HepG2 (cell line): Measurements from ENCODE around the gene SLC17A5. TPM values are rescaled to one million over a fixed set of nuclear protein-coding genes. Genes with fewer than 3 reads are reported as not detected.
A peak's percentile ranks its signal among the peaks of the same experiment; 100 is the strongest.

Experiments
- AHR ChIP-seq: IDR thresholded peaks from 2 replicates; pipeline ENCODE4 v1.6.1; 2018; ENCODE audit warnings: missing genetic modification reagents, missing compliant biosample characterization
- CHCHD3 ChIP-seq: sonication (generic); formaldehyde crosslinking; IDR thresholded peaks from 2 replicates; pipeline ENCODE4 v1.8.0; 2022; ENCODE audit warnings: mild to moderate bottlenecking, missing genetic modification reagents, moderate library complexity
- CREM ChIP-seq, 2 experiments: sonication (generic) in 1 of 2; formaldehyde crosslinking in 1 of 2; IDR thresholded peaks; 2 replicates each; pipeline versions ENCODE4 v1.4.0 to v1.6.1; 2016 to 2020; ENCODE audit warnings: antibody characterized with exemption in 1 of 2, mild to moderate bottlenecking in 1 of 2, missing genetic modification reagents in 1 of 2
- ERF ChIP-seq: IDR thresholded peaks from 2 replicates; pipeline ENCODE4 v1.6.1; 2018; ENCODE audit warnings: missing biosample characterization, missing genetic modification reagents
- FOXK2 ChIP-seq: fragments of 450-650 bp; IDR thresholded peaks from 2 replicates; pipeline ENCODE4 v1.6.1; 2016
- MED13 ChIP-seq: sonication (generic); formaldehyde crosslinking; IDR thresholded peaks from 2 replicates; pipeline ENCODE4 v1.5.0; 2020; ENCODE audit warnings: missing genetic modification reagents
- ZNF329 ChIP-seq: sonication (generic); formaldehyde crosslinking; IDR thresholded peaks from 2 replicates; pipeline ENCODE4 v1.9.0; 2021; ENCODE audit warnings: low read depth, mild to moderate bottlenecking, missing genetic modification reagents
- polyA plus RNA-seq, 8 experiments: library from polyadenylated mRNA; depleted of rRNA in 3 of 8; stranded (reverse) in 7 of 8; unstranded in 1 of 8; fragments of >200 nt; fragmentation: Illumina TruSeq in 4 of 8; extraction: Trizol in 4 of 8; gene quantifications; 2 replicates each; pipeline versions ENCODE4 v1.2.1 to v1.2.3, GENCODE V29; 2011 to 2016; ENCODE audit warnings: low read depth in 4 of 8, missing spikeins in 1 of 8, mixed read lengths in 1 of 8; ENCODE audit not compliant: insufficient read depth in 1 of 8
- total RNA-seq, 5 experiments: library from RNA; depleted of rRNA; stranded (reverse); fragments of >200 nt; fragmentation: Illumina TruSeq; extraction: Trizol; gene quantifications; 2 replicates each; pipeline ENCODE4 v1.2.3, GENCODE V29; 2016; ENCODE audit warnings: low read depth in 1 of 5
- TF ChIP-seq, protein P1 (sequence below): sonication (generic); formaldehyde crosslinking; IDR thresholded peaks from 2 replicates; pipeline ENCODE4 v1.8.0; 2022; ENCODE audit warnings: mild to moderate bottlenecking, missing genetic modification reagents; ENCODE audit not compliant: insufficient replicate concordance
- TF ChIP-seq, protein P2 (sequence below), 2 experiments: sonication (generic) in 1 of 2; formaldehyde crosslinking in 1 of 2; IDR thresholded peaks; 2 replicates each; pipeline versions ENCODE4 v1.4.0 to v1.6.1; 2016 to 2020; ENCODE audit warnings: borderline replicate concordance in 1 of 2, low read depth in 1 of 2, mild to moderate bottlenecking in 1 of 2, missing genetic modification reagents in 1 of 2
- TF ChIP-seq, protein P3 (sequence below): sonication (generic); formaldehyde crosslinking; IDR thresholded peaks from 2 replicates; pipeline ENCODE4 v1.4.0; 2020; ENCODE audit warnings: mild to moderate bottlenecking, missing genetic modification reagents
- TF ChIP-seq, protein P4 (sequence below): sonication (generic); formaldehyde crosslinking; IDR thresholded peaks from 2 replicates; pipeline ENCODE4 v1.4.0; 2020; ENCODE audit warnings: missing genetic modification reagents
- TF ChIP-seq, protein P5 (sequence below): sonication (generic); formaldehyde crosslinking; IDR thresholded peaks from 2 replicates; pipeline ENCODE4 v1.5.1; 2020; ENCODE audit warnings: mild to moderate bottlenecking, missing genetic modification reagents, moderate library complexity
- TF ChIP-seq, protein P6 (sequence below): conservative IDR thresholded peaks from 2 replicates; pipeline ENCODE4 v1.6.1; 2018; ENCODE audit warnings: missing genetic modification reagents
- TF ChIP-seq, protein P7 (sequence below): sonication (generic); formaldehyde crosslinking; IDR thresholded peaks from 2 replicates; pipeline ENCODE4 v1.9.0; 2021; ENCODE audit warnings: missing genetic modification reagents, borderline replicate concordance

Gene SLC17A5
- total and polyA plus RNA-seq, 2 of the 13 experiments (the other 11 are each of a cell fraction or from before 2014, with no cell fraction given) = 18.3 to 20.5 TPM

DNA sequence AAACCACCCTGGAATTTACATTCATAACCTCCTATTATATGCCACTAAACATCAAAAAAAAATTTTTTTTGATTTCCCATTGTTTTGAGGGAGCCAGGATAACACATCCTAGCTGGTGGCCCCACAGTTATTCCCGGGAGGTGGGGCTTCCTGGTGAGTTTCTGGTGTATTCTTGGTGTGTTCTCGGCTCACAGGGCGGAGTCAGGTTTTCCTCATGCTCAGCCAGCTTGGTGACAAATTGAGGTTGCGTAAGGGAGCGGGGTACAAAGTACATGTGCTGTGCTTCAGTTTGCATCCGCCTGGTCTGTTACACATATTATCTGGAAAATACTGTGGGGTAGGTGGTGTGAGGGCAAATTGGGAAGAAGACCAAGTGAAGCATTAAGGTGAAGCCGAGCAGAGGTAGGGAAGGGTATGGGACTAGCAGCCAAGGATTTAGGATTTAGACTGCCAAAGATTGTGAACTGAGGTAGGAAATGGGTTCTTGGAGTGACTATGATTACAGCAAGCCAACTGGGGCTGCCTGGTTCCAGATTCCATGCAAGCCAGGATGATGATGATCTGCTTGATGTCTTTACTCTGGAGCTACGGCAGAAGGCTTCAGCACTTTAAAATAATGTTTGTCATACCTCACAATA, 86.7 kb downstream of the SLC17A5 start (continued):
- TF ChIP-seq, protein P1, sequence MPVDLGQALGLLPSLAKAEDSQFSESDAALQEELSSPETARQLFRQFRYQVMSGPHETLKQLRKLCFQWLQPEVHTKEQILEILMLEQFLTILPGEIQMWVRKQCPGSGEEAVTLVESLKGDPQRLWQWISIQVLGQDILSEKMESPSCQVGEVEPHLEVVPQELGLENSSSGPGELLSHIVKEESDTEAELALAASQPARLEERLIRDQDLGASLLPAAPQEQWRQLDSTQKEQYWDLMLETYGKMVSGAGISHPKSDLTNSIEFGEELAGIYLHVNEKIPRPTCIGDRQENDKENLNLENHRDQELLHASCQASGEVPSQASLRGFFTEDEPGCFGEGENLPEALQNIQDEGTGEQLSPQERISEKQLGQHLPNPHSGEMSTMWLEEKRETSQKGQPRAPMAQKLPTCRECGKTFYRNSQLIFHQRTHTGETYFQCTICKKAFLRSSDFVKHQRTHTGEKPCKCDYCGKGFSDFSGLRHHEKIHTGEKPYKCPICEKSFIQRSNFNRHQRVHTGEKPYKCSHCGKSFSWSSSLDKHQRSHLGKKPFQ (CRISPR knock-in tag) = peak; percentile 61
- 0 out of 2 replicates have a peak, but pooled peaks have one; percentile 52 for TF ChIP-seq ZNF329 (CRISPR knock-in tag)
- TF ChIP-seq MED13 = peak; percentile 40; the same call in 1 of the 2 replicates
- no peak for TF ChIP-seq FOXK2
- TF ChIP-seq CREM (IDR thresholded peaks at IDR 0.05) = peak; percentile 67
- no peak for TF ChIP-seq CREM (CRISPR knock-in tag; IDR thresholded peaks at IDR 0.05)
- TF ChIP-seq, protein P2, sequence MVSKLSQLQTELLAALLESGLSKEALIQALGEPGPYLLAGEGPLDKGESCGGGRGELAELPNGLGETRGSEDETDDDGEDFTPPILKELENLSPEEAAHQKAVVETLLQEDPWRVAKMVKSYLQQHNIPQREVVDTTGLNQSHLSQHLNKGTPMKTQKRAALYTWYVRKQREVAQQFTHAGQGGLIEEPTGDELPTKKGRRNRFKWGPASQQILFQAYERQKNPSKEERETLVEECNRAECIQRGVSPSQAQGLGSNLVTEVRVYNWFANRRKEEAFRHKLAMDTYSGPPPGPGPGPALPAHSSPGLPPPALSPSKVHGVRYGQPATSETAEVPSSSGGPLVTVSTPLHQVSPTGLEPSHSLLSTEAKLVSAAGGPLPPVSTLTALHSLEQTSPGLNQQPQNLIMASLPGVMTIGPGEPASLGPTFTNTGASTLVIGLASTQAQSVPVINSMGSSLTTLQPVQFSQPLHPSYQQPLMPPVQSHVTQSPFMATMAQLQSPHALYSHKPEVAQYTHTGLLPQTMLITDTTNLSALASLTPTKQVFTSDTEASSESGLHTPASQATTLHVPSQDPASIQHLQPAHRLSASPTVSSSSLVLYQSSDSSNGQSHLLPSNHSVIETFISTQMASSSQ (IDR thresholded peaks at IDR 0.05; ENCODE audit: low read depth) = no peak; the same call in none of the 2 replicates
- TF ChIP-seq, protein P2 (CRISPR knock-in tag; IDR thresholded peaks at IDR 0.05; ENCODE audit: borderline replicate concordance) = peak; percentile 81; the same call in 1 of the 2 replicates
- TF ChIP-seq, protein P3, sequence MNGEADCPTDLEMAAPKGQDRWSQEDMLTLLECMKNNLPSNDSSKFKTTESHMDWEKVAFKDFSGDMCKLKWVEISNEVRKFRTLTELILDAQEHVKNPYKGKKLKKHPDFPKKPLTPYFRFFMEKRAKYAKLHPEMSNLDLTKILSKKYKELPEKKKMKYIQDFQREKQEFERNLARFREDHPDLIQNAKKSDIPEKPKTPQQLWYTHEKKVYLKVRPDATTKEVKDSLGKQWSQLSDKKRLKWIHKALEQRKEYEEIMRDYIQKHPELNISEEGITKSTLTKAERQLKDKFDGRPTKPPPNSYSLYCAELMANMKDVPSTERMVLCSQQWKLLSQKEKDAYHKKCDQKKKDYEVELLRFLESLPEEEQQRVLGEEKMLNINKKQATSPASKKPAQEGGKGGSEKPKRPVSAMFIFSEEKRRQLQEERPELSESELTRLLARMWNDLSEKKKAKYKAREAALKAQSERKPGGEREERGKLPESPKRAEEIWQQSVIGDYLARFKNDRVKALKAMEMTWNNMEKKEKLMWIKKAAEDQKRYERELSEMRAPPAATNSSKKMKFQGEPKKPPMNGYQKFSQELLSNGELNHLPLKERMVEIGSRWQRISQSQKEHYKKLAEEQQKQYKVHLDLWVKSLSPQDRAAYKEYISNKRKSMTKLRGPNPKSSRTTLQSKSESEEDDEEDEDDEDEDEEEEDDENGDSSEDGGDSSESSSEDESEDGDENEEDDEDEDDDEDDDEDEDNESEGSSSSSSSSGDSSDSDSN (CRISPR knock-in tag) = no peak
- TF ChIP-seq CHCHD3 = no peak
- TF ChIP-seq, protein P4, sequence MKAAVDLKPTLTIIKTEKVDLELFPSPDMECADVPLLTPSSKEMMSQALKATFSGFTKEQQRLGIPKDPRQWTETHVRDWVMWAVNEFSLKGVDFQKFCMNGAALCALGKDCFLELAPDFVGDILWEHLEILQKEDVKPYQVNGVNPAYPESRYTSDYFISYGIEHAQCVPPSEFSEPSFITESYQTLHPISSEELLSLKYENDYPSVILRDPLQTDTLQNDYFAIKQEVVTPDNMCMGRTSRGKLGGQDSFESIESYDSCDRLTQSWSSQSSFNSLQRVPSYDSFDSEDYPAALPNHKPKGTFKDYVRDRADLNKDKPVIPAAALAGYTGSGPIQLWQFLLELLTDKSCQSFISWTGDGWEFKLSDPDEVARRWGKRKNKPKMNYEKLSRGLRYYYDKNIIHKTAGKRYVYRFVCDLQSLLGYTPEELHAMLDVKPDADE = no peak
- TF ChIP-seq, protein P5, sequence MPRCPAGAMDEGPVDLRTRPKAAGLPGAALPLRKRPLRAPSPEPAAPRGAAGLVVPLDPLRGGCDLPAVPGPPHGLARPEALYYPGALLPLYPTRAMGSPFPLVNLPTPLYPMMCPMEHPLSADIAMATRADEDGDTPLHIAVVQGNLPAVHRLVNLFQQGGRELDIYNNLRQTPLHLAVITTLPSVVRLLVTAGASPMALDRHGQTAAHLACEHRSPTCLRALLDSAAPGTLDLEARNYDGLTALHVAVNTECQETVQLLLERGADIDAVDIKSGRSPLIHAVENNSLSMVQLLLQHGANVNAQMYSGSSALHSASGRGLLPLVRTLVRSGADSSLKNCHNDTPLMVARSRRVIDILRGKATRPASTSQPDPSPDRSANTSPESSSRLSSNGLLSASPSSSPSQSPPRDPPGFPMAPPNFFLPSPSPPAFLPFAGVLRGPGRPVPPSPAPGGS = no peak
- TF ChIP-seq, protein P6, sequence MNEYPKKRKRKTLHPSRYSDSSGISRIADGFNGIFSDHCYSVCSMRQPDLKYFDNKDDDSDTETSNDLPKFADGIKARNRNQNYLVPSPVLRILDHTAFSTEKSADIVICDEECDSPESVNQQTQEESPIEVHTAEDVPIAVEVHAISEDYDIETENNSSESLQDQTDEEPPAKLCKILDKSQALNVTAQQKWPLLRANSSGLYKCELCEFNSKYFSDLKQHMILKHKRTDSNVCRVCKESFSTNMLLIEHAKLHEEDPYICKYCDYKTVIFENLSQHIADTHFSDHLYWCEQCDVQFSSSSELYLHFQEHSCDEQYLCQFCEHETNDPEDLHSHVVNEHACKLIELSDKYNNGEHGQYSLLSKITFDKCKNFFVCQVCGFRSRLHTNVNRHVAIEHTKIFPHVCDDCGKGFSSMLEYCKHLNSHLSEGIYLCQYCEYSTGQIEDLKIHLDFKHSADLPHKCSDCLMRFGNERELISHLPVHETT (CRISPR knock-in tag) = 0 out of 2 replicates have a peak, but pooled peaks have one; percentile 34
- TF ChIP-seq, protein P7, sequence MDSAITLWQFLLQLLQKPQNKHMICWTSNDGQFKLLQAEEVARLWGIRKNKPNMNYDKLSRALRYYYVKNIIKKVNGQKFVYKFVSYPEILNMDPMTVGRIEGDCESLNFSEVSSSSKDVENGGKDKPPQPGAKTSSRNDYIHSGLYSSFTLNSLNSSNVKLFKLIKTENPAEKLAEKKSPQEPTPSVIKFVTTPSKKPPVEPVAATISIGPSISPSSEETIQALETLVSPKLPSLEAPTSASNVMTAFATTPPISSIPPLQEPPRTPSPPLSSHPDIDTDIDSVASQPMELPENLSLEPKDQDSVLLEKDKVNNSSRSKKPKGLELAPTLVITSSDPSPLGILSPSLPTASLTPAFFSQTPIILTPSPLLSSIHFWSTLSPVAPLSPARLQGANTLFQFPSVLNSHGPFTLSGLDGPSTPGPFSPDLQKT = no peak
- TF ChIP-seq AHR (CRISPR knock-in tag) = no peak
- TF ChIP-seq ERF (CRISPR knock-in tag) = peak; percentile 88
